ENCODE data around the gene TMEM51.

Gene TMEM51

GRCh38 chr1:15153184-15153841, at the start of gene TMEM51:
TMEM51 (plus strand) TSS chr1:15153747; CDS start chr1:15215088, 61,341 bp downstream.
- no peak for DNase-seq (ENCODE audit: low read depth)

- DNase-seq (ENCODE audit: low read depth), result no peak
Measured at GRCh38 chr1:15103906-15104305, 49.6 kb upstream of the TMEM51 start.

GRCh38 chr1:15104768-15105167, 48.8 kb upstream of the TMEM51 start:
- no peak for DNase-seq (ENCODE audit: low read depth)

GRCh38 chr1:15106608-15107007, 46.9 kb upstream of the TMEM51 start:
- no peak for DNase-seq (ENCODE audit: low read depth)

GRCh38 chr1:15107058-15107687, 46.4 kb upstream of the TMEM51 start:
- DNase-seq (ENCODE audit: low read depth), result no peak

- DNase-seq (ENCODE audit: low read depth), result no peak
Measured at GRCh38 chr1:15107911-15108310, 45.6 kb upstream of the TMEM51 start.

- DNase-seq (ENCODE audit: low read depth), result no peak
Measured at GRCh38 chr1:15110128-15110866, 43.2 kb upstream of the TMEM51 start.

- DNase-seq (ENCODE audit: low read depth), result no peak
Measured at GRCh38 chr1:15110867-15111230, 42.7 kb upstream of the TMEM51 start.

GRCh38 chr1:15113146-15113545, 40.4 kb upstream of the TMEM51 start:
- no peak for DNase-seq (ENCODE audit: low read depth)

GRCh38 chr1:15114884-15115283, 38.7 kb upstream of the TMEM51 start:
- no peak for DNase-seq (ENCODE audit: low read depth)

GRCh38 chr1:15115542-15116330, 37.8 kb upstream of the TMEM51 start:
- DNase-seq (ENCODE audit: low read depth), result no peak

- no peak for DNase-seq (ENCODE audit: low read depth)
Measured at GRCh38 chr1:15116966-15117365, 36.6 kb upstream of the TMEM51 start.

GRCh38 chr1:15117671-15118325, 35.7 kb upstream of the TMEM51 start:
- DNase-seq (ENCODE audit: low read depth), result no peak

GRCh38 chr1:15118579-15118978, 35.0 kb upstream of the TMEM51 start:
- no peak for DNase-seq (ENCODE audit: low read depth)

- no peak for DNase-seq (ENCODE audit: low read depth)
Measured at GRCh38 chr1:15120251-15120945, 33.1 kb upstream of the TMEM51 start.

GRCh38 chr1:15122331-15122730, 31.2 kb upstream of the TMEM51 start:
- no peak for DNase-seq (ENCODE audit: low read depth)

GRCh38 chr1:15123270-15123669, 30.3 kb upstream of the TMEM51 start:
- DNase-seq (ENCODE audit: low read depth), result no peak

- DNase-seq (ENCODE audit: low read depth), result no peak
Measured at GRCh38 chr1:15123925-15124324, 29.6 kb upstream of the TMEM51 start.

- DNase-seq (ENCODE audit: low read depth), result no peak
Measured at GRCh38 chr1:15124362-15125100, 29.0 kb upstream of the TMEM51 start.

GRCh38 chr1:15125101-15125745, 28.3 kb upstream of the TMEM51 start:
- DNase-seq (ENCODE audit: low read depth), result no peak
